H1 (cell line): ENCODE results near the gene TTC32. TPM values are rescaled to one million over a fixed set of nuclear protein-coding genes. Genes with fewer than 3 reads are reported as not detected.

ENCODE experiments used
- CTCF ChIA-PET: fragments of 300-600 bp; sonication (Branson Sonifier 250); formaldehyde crosslinking; loops from one replicate; lab custom pipeline; 2021; ENCODE audit not compliant: partially characterized antibody; lab: Charles Lee
- POLR2A ChIA-PET: fragments of 300-600 bp; sonication (Branson Sonifier 250); formaldehyde crosslinking; loops from one replicate; lab custom pipeline; 2021; ENCODE audit warnings: inconsistent platforms; ENCODE audit not compliant: partially characterized antibody; lab: Charles Lee
- DNase-seq, 2 experiments: peaks; one replicate each; pipeline versions ENCODE4 v3.0.0 to v3.0.0-alpha.2; 2010 to 2022; ENCODE audit warnings: low spot score in 2 of 2, low read depth in 1 of 2, mixed read lengths in 1 of 2
- FAIRE-seq: peaks from 2 replicates; lab custom pipeline; 2011; peaks lifted over from hg19 to GRCh38; lab: Jason Lieb, UNC
- H2AFZ ChIP-seq: 2 replicates; pipeline ENCODE4 v1.8.1; 2012; ENCODE audit warnings: low read length, inconsistent platforms
- H2AK5ac ChIP-seq: 2 replicates; pipeline ENCODE4 v1.6.1; 2013; ENCODE audit warnings: low read depth, low read length
- H2BK120ac ChIP-seq: replicated peaks from 2 replicates; pipeline ENCODE3; 2013; ENCODE audit warnings: low read depth, low read length, inconsistent platforms
- H2BK12ac ChIP-seq: 2 replicates; pipeline ENCODE4 v1.6.1; 2013; ENCODE audit warnings: low read depth, low read length
- H2BK15ac ChIP-seq: 2 replicates; pipeline ENCODE4 v1.6.1; 2013; ENCODE audit warnings: low read length
- H2BK20ac ChIP-seq: 2 replicates; pipeline ENCODE4 v1.6.1; 2013; ENCODE audit warnings: low read length
- H2BK5ac ChIP-seq: 2 replicates; pipeline ENCODE4 v1.6.1; 2013; ENCODE audit warnings: low read depth, low read length
- H3K14ac ChIP-seq: 2 replicates; pipeline ENCODE4 v1.6.1; 2013; ENCODE audit warnings: inconsistent platforms; ENCODE audit not compliant: insufficient read length
- H3K18ac ChIP-seq: 2 replicates; pipeline ENCODE4 v1.6.1; 2013; ENCODE audit warnings: low read length; ENCODE audit errors: extremely low read depth
- H3K23ac ChIP-seq: 2 replicates; pipeline ENCODE4 v1.6.1; 2013; ENCODE audit warnings: inconsistent platforms; ENCODE audit not compliant: insufficient read length
- H3K23me2 ChIP-seq: 2 replicates; pipeline ENCODE4 v1.6.1; 2013; ENCODE audit warnings: low read depth, low read length
- H3K27ac ChIP-seq: 2 replicates; pipeline ENCODE4 v1.6.1; 2011; ENCODE audit warnings: low read depth, low read length, inconsistent platforms
- H3K27me3 ChIP-seq, 4 experiments: replicated peaks in 1 of 4; 1 replicate in 1 of 4; 2 replicates in 3 of 4; pipeline versions ENCODE4 v1.6.1 to v1.8.1; 2011 to 2013; ENCODE audit warnings: low read length in 3 of 4, mild to moderate bottlenecking in 3 of 4, inconsistent platforms in 2 of 4, mixed read lengths in 2 of 4, moderate library complexity in 1 of 4; ENCODE audit not compliant: control insufficient read depth in 3 of 4, insufficient read depth in 3 of 4; ENCODE audit errors: extremely low read depth in 1 of 4
- H3K36me3 ChIP-seq, 4 experiments: 2 replicates each; pipeline versions ENCODE4 v1.6.1 to v1.8.1; 2011 to 2013; ENCODE audit warnings: mild to moderate bottlenecking in 4 of 4, low read length in 3 of 4, moderate library complexity in 2 of 4, control low read depth in 1 of 4, inconsistent platforms in 1 of 4; ENCODE audit not compliant: insufficient read depth in 4 of 4, control insufficient read depth in 2 of 4
- H3K4ac ChIP-seq: replicated peaks from 2 replicates; pipeline ENCODE3; 2013; ENCODE audit warnings: low read length, low read depth, mixed read lengths, inconsistent platforms; ENCODE audit not compliant: insufficient read length
- H3K4me1 ChIP-seq, 4 experiments: replicated peaks in 1 of 4; 1 replicate in 1 of 4; 2 replicates in 3 of 4; pipeline versions ENCODE4 v1.6.1 to v1.8.1; 2011 to 2013; ENCODE audit warnings: low read length in 3 of 4, inconsistent platforms in 2 of 4, mixed read lengths in 1 of 4; ENCODE audit not compliant: insufficient read depth in 4 of 4, control insufficient read depth in 3 of 4
- H3K4me2 ChIP-seq, 2 experiments: 2 replicates each; pipeline versions ENCODE4 v1.6.1 to v1.8.1; 2011 to 2013; ENCODE audit warnings: low read depth in 2 of 2, low read length in 2 of 2, control low read depth in 1 of 2, inconsistent platforms in 1 of 2, mild to moderate bottlenecking in 1 of 2; ENCODE audit not compliant: insufficient read depth in 1 of 2
- H3K4me3 ChIP-seq, 4 experiments: fragments of 200-600, 300-600 bp in 1 of 4; sonication (generic), shearing (Covaris generic), sonication (Bioruptor Twin) in 1 of 4; 2 replicates each; pipeline versions ENCODE4 v1.5.1 to v1.8.1; 2011 to 2016; ENCODE audit warnings: low read length in 4 of 4, low read depth in 3 of 4, control low read depth in 2 of 4, inconsistent platforms in 2 of 4, mild to moderate bottlenecking in 2 of 4, mixed read lengths in 1 of 4, moderate library complexity in 1 of 4; ENCODE audit not compliant: insufficient read depth in 2 of 4; ENCODE audit errors: extremely low read depth in 1 of 4
- H3K56ac ChIP-seq: replicated peaks from 2 replicates; pipeline ENCODE3; 2013; ENCODE audit warnings: low read depth, mild to moderate bottlenecking, mixed read lengths, low read length, inconsistent platforms; ENCODE audit not compliant: insufficient read length
- H3K79me1 ChIP-seq: 2 replicates; pipeline ENCODE4 v1.6.1; 2013; ENCODE audit warnings: low read depth, low read length, control low read depth
- H3K79me2 ChIP-seq, 2 experiments: 2 replicates each; pipeline versions ENCODE4 v1.6.1 to v1.8.1; 2012 to 2013; ENCODE audit warnings: low read length in 2 of 2, mild to moderate bottlenecking in 2 of 2, inconsistent platforms in 1 of 2; ENCODE audit not compliant: insufficient read depth in 2 of 2, control insufficient read depth in 1 of 2
- H3K9ac ChIP-seq, 4 experiments: replicated peaks in 1 of 4; 1 replicate in 1 of 4; 2 replicates in 3 of 4; pipeline versions ENCODE4 v1.6.1 to v1.8.1; 2011 to 2013; ENCODE audit warnings: low read depth in 3 of 4, low read length in 3 of 4, control low read depth in 2 of 4, mild to moderate bottlenecking in 2 of 4, moderate library complexity in 2 of 4, inconsistent platforms in 1 of 4; ENCODE audit errors: extremely low read depth in 1 of 4
- H3K9me3 ChIP-seq, 2 experiments: 2 replicates each; pipeline versions ENCODE4 v1.6.1 to v1.8.1; 2012 to 2013; ENCODE audit warnings: mild to moderate bottlenecking in 2 of 2, moderate library complexity in 2 of 2, control low read depth in 1 of 2, inconsistent platforms in 1 of 2, low read depth in 1 of 2, low read length in 1 of 2, mixed read lengths in 1 of 2; ENCODE audit not compliant: insufficient read depth in 2 of 2
- H4K20me1 ChIP-seq, 2 experiments: replicated peaks in 1 of 2; 2 replicates each; pipeline versions ENCODE3 to v1.8.1; 2011 to 2013; ENCODE audit warnings: inconsistent platforms in 2 of 2, low read length in 2 of 2, mild to moderate bottlenecking in 1 of 2; ENCODE audit not compliant: insufficient read depth in 2 of 2, control insufficient read depth in 1 of 2
- H4K5ac ChIP-seq: 2 replicates; pipeline ENCODE4 v1.6.1; 2013; ENCODE audit warnings: low read length, low read depth, mixed read lengths, inconsistent platforms; ENCODE audit not compliant: insufficient read length
- H4K8ac ChIP-seq: 2 replicates; pipeline ENCODE4 v1.8.0; 2013; ENCODE audit warnings: mild to moderate bottlenecking, moderate library complexity, low read length, inconsistent platforms; ENCODE audit not compliant: insufficient read depth; ENCODE audit errors: extremely low read depth
- H4K91ac ChIP-seq: replicated peaks from 2 replicates; pipeline ENCODE3; 2013; ENCODE audit warnings: low read length, mixed read lengths, inconsistent platforms; ENCODE audit not compliant: insufficient read length
- ATF2 ChIP-seq: IDR thresholded peaks from 2 replicates; pipeline ENCODE4 v1.6.1; 2012; ENCODE audit warnings: low read length, inconsistent platforms
- ATF3 ChIP-seq: IDR thresholded peaks from 2 replicates; pipeline ENCODE4 v1.6.1; 2011; ENCODE audit warnings: low read depth, mild to moderate bottlenecking, low read length; ENCODE audit not compliant: insufficient read depth
- EP300 ChIP-seq, 2 experiments: IDR thresholded peaks; 1 replicate in 1 of 2; 2 replicates in 1 of 2; pipeline ENCODE4 v1.6.1; 2011 to 2012; ENCODE audit warnings: low read depth in 2 of 2, low read length in 2 of 2, mild to moderate bottlenecking in 2 of 2, borderline replicate concordance in 1 of 2, inconsistent platforms in 1 of 2, moderate library complexity in 1 of 2
- KDM1A ChIP-seq: fragments of 200-600, 300-600 bp; sonication (generic); IDR thresholded peaks from 2 replicates; pipeline ENCODE4 v1.7.1; 2016; ENCODE audit warnings: mild to moderate bottlenecking, low read length, borderline replicate concordance
- KDM4A ChIP-seq: IDR thresholded peaks from one replicate; pipeline ENCODE4 v1.7.1; 2012; ENCODE audit warnings: low read depth, mild to moderate bottlenecking, moderate library complexity, low read length, inconsistent platforms; ENCODE audit not compliant: severe bottlenecking
- MAX ChIP-seq: IDR thresholded peaks from 2 replicates; pipeline ENCODE4 v1.6.1; 2012; ENCODE audit warnings: inconsistent platforms
- NRF1 ChIP-seq: IDR thresholded peaks from 2 replicates; pipeline ENCODE4 v1.6.1; 2011; ENCODE audit warnings: mild to moderate bottlenecking, low read depth, low read length, improper control_type of control experiment
- SP1 ChIP-seq: IDR thresholded peaks from 2 replicates; pipeline ENCODE4 v1.6.1; 2011; ENCODE audit warnings: low read depth, low read length
- SP2 ChIP-seq: IDR thresholded peaks from 2 replicates; pipeline ENCODE4 v1.6.1; 2012; ENCODE audit warnings: mild to moderate bottlenecking, low read length, inconsistent platforms
- SUZ12 ChIP-seq: fragments of 200-600 bp; sonication (generic); IDR thresholded peaks from 2 replicates; pipeline ENCODE4 v1.6.1; 2012; ENCODE audit warnings: mild to moderate bottlenecking, inconsistent platforms, low read length, moderate library complexity, mixed read lengths
- TBP ChIP-seq: IDR thresholded peaks from 2 replicates; pipeline ENCODE4 v1.6.1; 2011; ENCODE audit warnings: low read depth, low read length, improper control_type of control experiment
- TEAD4 ChIP-seq: IDR thresholded peaks from 2 replicates; pipeline ENCODE4 v1.6.1; 2012; ENCODE audit warnings: low read depth, low read length, inconsistent platforms, mixed read lengths
- WGBS, 2 experiments: shearing (Covaris generic) in 1 of 2; methylation state at CpG; one replicate each; pipeline versions ENCODE4 v1.1.6 to v1.1.7; 2013 to 2015; ENCODE audit warnings: low lambda C conversion rate in 2 of 2, mixed read lengths in 2 of 2, inconsistent platforms in 1 of 2, low coverage in 1 of 2, missing lambda C conversion rate in 1 of 2; ENCODE audit not compliant: insufficient replicate concordance in 2 of 2, insufficient coverage in 1 of 2, insufficient read length in 1 of 2; ENCODE audit errors: extremely low coverage in 1 of 2, missing lambda C conversion rate in 1 of 2; 5-methylcytosine and 5-hydroxymethylcytosine counted together
- polyA plus RNA-seq, 7 experiments: library from polyadenylated mRNA; depleted of rRNA in 3 of 7; stranded (reverse) in 5 of 7; unstranded in 2 of 7; fragments of >200 nt in 5 of 7; fragments of 200-250 nt in 2 of 7; gene quantifications; 1 replicate in 5 of 7; 2 replicates in 1 of 7; 4 replicates in 1 of 7; pipeline versions ENCODE4 v1.2.1 to v1.2.3, GENCODE V29; 2011 to 2013; ENCODE audit warnings: missing spikeins in 2 of 7, mixed read lengths in 2 of 7
- total RNA-seq: library from RNA; stranded (reverse); fragmentation: NEBNext Ultra II Directional; extraction: Animal tissue kit (Norgen Biotek cat#: 25700); gene quantifications from 2 replicates; pipeline ENCODE4 v1.2.1, GENCODE V29; 2021

Gene TTC32
- total and polyA plus RNA-seq, 2 of the 8 experiments (the other 6 are each of a cell fraction or from before 2014, with no cell fraction given) = 6.8 to 8.7 TPM

DNA sequence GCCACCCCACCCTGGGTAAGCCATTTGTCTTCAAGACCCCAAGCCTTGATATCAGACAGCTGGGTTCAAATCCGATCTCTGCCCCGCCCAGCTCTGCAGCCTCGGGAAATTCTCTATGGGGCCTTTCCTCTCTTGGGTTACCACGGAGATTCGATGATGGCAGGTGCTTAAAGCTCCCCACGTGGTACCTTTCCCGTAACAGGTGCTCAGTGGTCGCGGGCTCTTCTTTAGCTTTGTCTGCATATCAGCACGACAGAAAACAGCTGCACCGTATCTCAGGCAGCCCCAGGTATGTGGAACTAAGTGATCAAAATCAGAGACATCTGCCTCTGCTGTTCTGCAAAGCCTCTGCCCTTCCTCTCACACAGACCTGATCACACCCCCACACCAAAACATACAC, 37.4 kb downstream of the TTC32 start:
- ChIA-PET CTCF (interaction anchor here (0.5 to 4.8 kb wide), 36 partner anchors 9 to 1477 kb away, joined by 3 to 33 read pairs (median 4); partner anchors contain the start of gene OSR1), POLR2A (no interaction called here)
- no peaks in the 10 kb centered on the region for H3K36me3 ChIP-seq
- no peak overlapping the region for H3K9ac ChIP-seq
- DNase-seq = no peak
- 89% methylated on average over 11 of the region's 11 CpGs; no CpG with 5 or more reads in 1 of the 2 experiments for WGBS, 2 experiments
- no peak overlapping the region for H2BK5ac ChIP-seq
- H3K9me3 ChIP-seq = no peaks in the 10 kb centered on the region
- no peak overlapping the region for H2AFZ ChIP-seq
- no peak for FAIRE-seq
- no peak overlapping the region for H4K8ac ChIP-seq
- no peaks in the 10 kb centered on the region for H3K79me1 ChIP-seq
- no peak overlapping the region for H3K56ac ChIP-seq
- no peak overlapping the region for H2BK20ac ChIP-seq
- no peaks in the 10 kb centered on the region for H3K79me2 ChIP-seq
- no peak overlapping the region for H2BK120ac ChIP-seq
- peaks cover 0 to 21% (median 20%) of the 10 kb centered on the region in 4 experiments; a peak in 6 of 7 replicates for H3K27me3 ChIP-seq
- no peak overlapping the region for H4K5ac ChIP-seq
- H4K20me1 ChIP-seq = no peaks in the 10 kb centered on the region
- H2AK5ac ChIP-seq = no peak overlapping the region
- H4K91ac ChIP-seq = no peak overlapping the region
- H3K4me1 ChIP-seq = peaks cover 0 to 5% (median 2%) of the 10 kb centered on the region in 4 experiments; a peak in 3 of 7 replicates
- no peak overlapping the region for H3K4me3 ChIP-seq
- H2BK15ac ChIP-seq = no peak overlapping the region
- no peak overlapping the region for H3K4ac ChIP-seq
- no peak overlapping the region for H3K18ac ChIP-seq
- H2BK12ac ChIP-seq = no peak overlapping the region
- H3K14ac ChIP-seq = no peak overlapping the region
- H3K23me2 ChIP-seq = peaks cover 6% of the 10 kb centered on the region; the same call in 1 of the 2 replicates
- H3K4me2 ChIP-seq = no peak overlapping the region
- no peak overlapping the region for H3K27ac ChIP-seq
- no peak overlapping the region for H3K23ac ChIP-seq
- TF ChIP-seq SUZ12 = no peak
- no peak for TF ChIP-seq KDM1A
- no peak for TF ChIP-seq EP300 (IDR thresholded peaks at IDR 0.05; ENCODE audit: borderline replicate concordance in 1 of 2, low read depth in 2 of 2, low read length in 2 of 2)
- no peak for TF ChIP-seq ATF2
- TF ChIP-seq NRF1 = no peak
- TF ChIP-seq KDM4A = no peak
- TF ChIP-seq MAX = no peak
- TF ChIP-seq TBP = no peak
- no peak for TF ChIP-seq SP2
- TF ChIP-seq TEAD4 = no peak
- TF ChIP-seq SP1 = no peak
- no peak for TF ChIP-seq ATF3
